Measurements from ENCODE around the gene PRKAR1A.
"Not testable (repeated sequence)": the region's sequence is repeated elsewhere in the genome, so short reads cannot be mapped to it uniquely, and the experiment has no call there.

Gene PRKAR1A

DNA sequence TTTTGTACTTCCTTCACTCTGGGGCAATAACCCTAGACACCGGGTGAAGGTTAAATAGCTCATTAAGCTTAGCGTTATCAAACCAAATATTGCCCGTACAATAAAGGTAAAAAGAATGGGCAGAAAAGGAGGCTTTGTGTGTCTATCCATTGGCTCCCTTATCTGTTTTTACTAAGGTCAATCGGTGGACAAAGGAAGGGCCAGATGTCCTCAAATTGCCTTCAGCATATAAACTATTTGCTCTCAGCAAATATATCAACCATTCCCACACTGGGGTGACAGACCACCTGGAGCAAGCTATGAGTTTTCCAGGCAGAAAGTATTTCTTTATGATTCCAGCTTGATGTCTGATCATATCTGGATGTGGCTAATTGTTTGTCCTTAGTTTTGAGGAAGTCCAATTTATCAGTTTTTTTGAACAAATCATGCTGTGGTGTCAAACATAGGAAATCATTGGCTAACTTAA lies 29.6 kb upstream of the PRKAR1A start:
- no peak for TF ChIP-seq CTCF (IDR thresholded peaks at IDR 0.05; ENCODE audit: low read depth, low read length)
- in situ Hi-C loops (cut with HindIII; ENCODE audit: low sequenced_read_pairs): no loop called here

GRCh38 chr17:68484458-68484857 lies 27.8 kb upstream of the PRKAR1A start:
- TF ChIP-seq CTCF (IDR thresholded peaks at IDR 0.05; ENCODE audit: low read depth, low read length): no peak
- in situ Hi-C loops (cut with HindIII; ENCODE audit: low sequenced_read_pairs): no loop called here
- DNase-seq (ENCODE audit: low read depth, low spot score): no peak
- no peak overlapping the region for H3K4me3 ChIP-seq (ENCODE audit: low read depth, low read length)

More for the DNA sequence above, 29.6 kb upstream of the PRKAR1A start:
- H3K4me3 ChIP-seq (ENCODE audit: low read depth, low read length): no peak overlapping the region
- no peak for DNase-seq (ENCODE audit: low read depth, low spot score)

DNA sequence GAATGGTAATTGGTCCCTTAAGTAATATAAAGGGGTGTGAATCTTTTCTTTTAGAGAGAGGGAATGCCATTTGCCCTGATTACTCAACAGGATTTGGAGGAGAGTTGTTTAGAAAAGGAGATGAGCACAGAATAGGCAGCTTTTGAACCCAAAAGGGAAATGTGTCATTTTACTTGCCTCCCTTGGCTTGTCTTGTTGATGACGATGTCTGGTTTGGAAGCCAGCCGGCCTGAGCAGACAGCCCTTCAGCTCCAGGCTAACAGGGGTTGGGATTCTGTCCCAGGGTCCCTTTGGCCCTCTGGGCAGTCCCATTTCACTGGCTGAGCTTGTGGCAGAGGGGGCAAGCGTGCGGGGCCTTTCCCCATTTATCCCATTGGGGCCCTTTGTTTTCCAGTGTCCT lies 22.3 kb upstream of the PRKAR1A start:
- in situ Hi-C loops (cut with HindIII; ENCODE audit: low sequenced_read_pairs): no loop called here
- no peak for DNase-seq (ENCODE audit: low read depth, low spot score)
- no peak overlapping the region for H3K4me3 ChIP-seq (ENCODE audit: low read depth, low read length)
- no peak for TF ChIP-seq CTCF (IDR thresholded peaks at IDR 0.05; ENCODE audit: low read depth, low read length)

GRCh38 chr17:68491381-68492231 lies 20.6 kb upstream of the PRKAR1A start:
- in situ Hi-C loops (cut with HindIII; ENCODE audit: low sequenced_read_pairs): no loop called here
- H3K4me3 ChIP-seq (ENCODE audit: low read depth, low read length): no peak overlapping the region
- TF ChIP-seq CTCF (IDR thresholded peaks at IDR 0.05; ENCODE audit: low read depth, low read length): no peak
- no peak for DNase-seq (ENCODE audit: low read depth, low spot score)

GRCh38 chr17:68492394-68493054 lies 19.7 kb upstream of the PRKAR1A start:
- in situ Hi-C loops (cut with HindIII; ENCODE audit: low sequenced_read_pairs); DNase-seq (ENCODE audit: low read depth, low spot score); H3K4me3 ChIP-seq (ENCODE audit: low read depth, low read length): not testable (repeated sequence)

- in situ Hi-C loops (cut with HindIII; ENCODE audit: low sequenced_read_pairs): no loop called here
- DNase-seq (ENCODE audit: low read depth, low spot score): no peak
- TF ChIP-seq CTCF (IDR thresholded peaks at IDR 0.05; ENCODE audit: low read depth, low read length): no peak
- H3K4me3 ChIP-seq (ENCODE audit: low read depth, low read length): no peak overlapping the region
Observed at GRCh38 chr17:68495081-68495480, 17.1 kb upstream of the PRKAR1A start.

DNA sequence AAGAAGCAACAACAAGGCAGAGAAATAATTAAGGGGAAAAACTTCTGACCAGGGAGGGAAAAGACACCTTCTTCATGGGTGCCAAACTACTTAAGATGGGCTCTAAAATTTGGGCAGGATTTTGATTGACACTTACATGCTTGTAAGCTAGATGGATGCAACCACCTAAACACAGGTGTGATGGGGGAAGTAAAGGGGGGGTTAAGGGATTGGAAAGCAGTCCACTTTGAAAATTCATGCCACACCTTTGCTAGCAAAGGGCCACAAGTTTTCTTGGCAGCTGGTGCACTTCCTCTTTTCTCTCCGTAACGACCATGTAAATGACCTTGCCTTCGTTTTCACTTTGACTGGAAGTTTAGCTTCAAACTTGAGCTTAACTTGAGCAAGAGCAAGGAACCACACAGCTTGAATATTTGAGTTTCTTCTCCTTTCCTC lies 14.3 kb upstream of the PRKAR1A start:
- in situ Hi-C loops (cut with HindIII; ENCODE audit: low sequenced_read_pairs): no loop called here
- no peak for DNase-seq (ENCODE audit: low read depth, low spot score)
- TF ChIP-seq CTCF (IDR thresholded peaks at IDR 0.05; ENCODE audit: low read depth, low read length): no peak
- no peak overlapping the region for H3K4me3 ChIP-seq (ENCODE audit: low read depth, low read length)
